OCI-LY1 (cell line): Measurements from ENCODE around the gene MCC.

Source experiments
- CTCF ChIP-seq: fragments of 200-600 bp; sonication (generic), shearing (Covaris generic); IDR thresholded peaks from 2 replicates; pipeline ENCODE4 v1.5.1; 2017; ENCODE audit warnings: mild to moderate bottlenecking, antibody characterized with exemption, low read length, moderate library complexity, mixed read lengths
- EZH2 ChIP-seq: fragments of 200-600 bp; sonication (generic), shearing (Covaris generic); IDR thresholded peaks from 2 replicates; pipeline ENCODE4 v1.8.0; 2017; ENCODE audit warnings: borderline replicate concordance, mixed run types, mild to moderate bottlenecking, antibody characterized with exemption, low read length, moderate library complexity, mixed read lengths

GRCh38 chr5:113487781-113488644 lies at the start of gene MCC:
- no peak for TF ChIP-seq CTCF
- no peak for TF ChIP-seq EZH2
